GM19467 (cell line): Measurements from ENCODE around the gene MFSD6.
"Not testable (repeated sequence)": the region's sequence is repeated elsewhere in the genome, so short reads cannot be mapped to it uniquely, and the experiment has no call there.

Source experiments
- ATAC-seq: cut with Tn5 transposase; IDR thresholded peaks from one replicate; pipeline ENCODE4 v1.9.1; 2021; ENCODE audit warnings: mild to moderate bottlenecking, moderate library complexity; ENCODE audit not compliant: unreplicated experiment

The MFSD6 gene

GRCh38 chr2:190405070-190405469 is 3.1 kb upstream of the MFSD6 start:
- no peak for ATAC-seq

GRCh38 chr2:190405995-190406394 is 2.2 kb upstream of the MFSD6 start:
- no peak for ATAC-seq

GRCh38 chr2:190406805-190407204 is 1.4 kb upstream of the MFSD6 start:
- no peak for ATAC-seq

GRCh38 chr2:190407246-190407661 is 901 bp upstream of the MFSD6 start:
- no peak for ATAC-seq

- ATAC-seq = peak; percentile 53
Measured at GRCh38 chr2:190408538-190409271, 550 bp downstream of the MFSD6 start.

GRCh38 chr2:190409616-190410015 is 1.5 kb downstream of the MFSD6 start:
- no peak for ATAC-seq

- ATAC-seq = no peak
Measured at GRCh38 chr2:190410166-190410565, 2.0 kb downstream of the MFSD6 start.

GRCh38 chr2:190412966-190413365 is 4.8 kb downstream of the MFSD6 start:
- ATAC-seq = no peak

- ATAC-seq = no peak
Measured at GRCh38 chr2:190413421-190413820, 5.3 kb downstream of the MFSD6 start.

- no peak for ATAC-seq
Measured at GRCh38 chr2:190415251-190415650, 7.1 kb downstream of the MFSD6 start.

GRCh38 chr2:190415794-190416775 is 7.9 kb downstream of the MFSD6 start:
- ATAC-seq = no peak

GRCh38 chr2:190417045-190417842 is 9.1 kb downstream of the MFSD6 start:
- no peak for ATAC-seq

GRCh38 chr2:190418727-190419126 is 10.6 kb downstream of the MFSD6 start:
- no peak for ATAC-seq

- no peak for ATAC-seq
Measured at GRCh38 chr2:190420801-190421200, 12.6 kb downstream of the MFSD6 start.

- no peak for ATAC-seq
Measured at GRCh38 chr2:190425221-190425866, 17.2 kb downstream of the MFSD6 start.

- no peak for ATAC-seq
Measured at GRCh38 chr2:190425883-190426658, 17.9 kb downstream of the MFSD6 start.

GRCh38 chr2:190430866-190431265 is 22.7 kb downstream of the MFSD6 start:
- not testable (repeated sequence) for ATAC-seq

- ATAC-seq = no peak
Measured at GRCh38 chr2:190431907-190432306, 23.8 kb downstream of the MFSD6 start.

GRCh38 chr2:190432567-190433231 is 24.5 kb downstream of the MFSD6 start:
- no peak for ATAC-seq
